Measurements from ENCODE around the gene XRCC4. TPM values are rescaled to one million over a fixed set of nuclear protein-coding genes. Genes with fewer than 3 reads are reported as not detected.

XRCC4 gene
- polyA plus RNA-seq, 1 donor (not counting 4 experiments of a cell fraction or from before 2014, with no cell fraction given): 10.9 TPM

- H3K27me3 ChIP-seq (ENCODE audit: control insufficient read depth, extremely low read depth, insufficient read depth, low read length): no peaks in the 10 kb centered on the region
- H3K27ac ChIP-seq (ENCODE audit: control insufficient read depth, insufficient read depth, low read length): no peak overlapping the region
- FAIRE-seq (no peak), DNase-seq (ENCODE audit: low read depth, low spot score) (no peak)
- H3K9me3 ChIP-seq (ENCODE audit: control insufficient read depth, low read depth, low read length): no peaks in the 10 kb centered on the region
- H3K4me2 ChIP-seq (ENCODE audit: control insufficient read depth, extremely low read depth, insufficient read depth, low read depth, low read length): no peak overlapping the region
- peaks cover 4% of the 10 kb centered on the region for H3K4me1 ChIP-seq (ENCODE audit: control insufficient read depth, extremely low read depth, insufficient read depth, low read length)
- no peaks in the 10 kb centered on the region for H3K79me2 ChIP-seq (ENCODE audit: control insufficient read depth, insufficient read depth, low read length)
- H4K20me1 ChIP-seq (ENCODE audit: control insufficient read depth, extremely low read depth, insufficient read depth, low read length): no peaks in the 10 kb centered on the region
- dilution Hi-C loops (cut with MboI; ENCODE audit: extremely low pct_ligation_motif_present, low sequenced_read_pairs): no loop called here
- no peak overlapping the region for H3K9ac ChIP-seq (ENCODE audit: control insufficient read depth, extremely low read depth, insufficient read depth, low read length)
- no peaks in the 10 kb centered on the region for H3K9me1 ChIP-seq (ENCODE audit: control insufficient read depth, extremely low read depth, insufficient read depth, low read length)
- no peaks in the 10 kb centered on the region for H3K36me3 ChIP-seq (ENCODE audit: control insufficient read depth in 2 of 2, extremely low read depth in 1 of 2, insufficient read depth in 2 of 2, low read length in 2 of 2)
- TF ChIP-seq EZH2 (IDR thresholded peaks at IDR 0.05; ENCODE audit: low read length): no peak
- no peak for TF ChIP-seq CTCF (optimal IDR thresholded peaks at IDR 0.05 in 1 of 3, IDR thresholded peaks at IDR 0.05 in 1 of 3, conservative IDR thresholded peaks at IDR 0.05 in 1 of 3; ENCODE audit: extremely low read depth in 1 of 3, insufficient read depth in 2 of 3, low read length in 3 of 3)
- no peak overlapping the region for H2AFZ ChIP-seq (ENCODE audit: control insufficient read depth, low read length)
- no peak overlapping the region for H3K4me3 ChIP-seq (ENCODE audit: control insufficient read depth in 2 of 3, extremely low read depth in 1 of 3, insufficient read depth in 2 of 3, low read depth in 1 of 3, low read length in 3 of 3)
These were observed 167.2 kb downstream of the XRCC4 start for GRCh38 chr5:83244516-83244915.

GRCh38 chr5:83245037-83245436, 167.7 kb downstream of the XRCC4 start:
- dilution Hi-C loops (cut with MboI; ENCODE audit: extremely low pct_ligation_motif_present, low sequenced_read_pairs): no loop called here
- FAIRE-seq: no peak
- no peak for TF ChIP-seq CTCF (optimal IDR thresholded peaks at IDR 0.05 in 1 of 3, IDR thresholded peaks at IDR 0.05 in 1 of 3, conservative IDR thresholded peaks at IDR 0.05 in 1 of 3; ENCODE audit: extremely low read depth in 1 of 3, insufficient read depth in 2 of 3, low read length in 3 of 3)
- no peak for TF ChIP-seq EZH2 (IDR thresholded peaks at IDR 0.05; ENCODE audit: low read length)
- H2AFZ ChIP-seq (ENCODE audit: control insufficient read depth, low read length): no peak overlapping the region
- H3K9ac ChIP-seq (ENCODE audit: control insufficient read depth, extremely low read depth, insufficient read depth, low read length): no peak overlapping the region
- H3K27ac ChIP-seq (ENCODE audit: control insufficient read depth, insufficient read depth, low read length): no peak overlapping the region
- no peaks in the 10 kb centered on the region for H3K27me3 ChIP-seq (ENCODE audit: control insufficient read depth, extremely low read depth, insufficient read depth, low read length)
- H3K79me2 ChIP-seq (ENCODE audit: control insufficient read depth, insufficient read depth, low read length): no peaks in the 10 kb centered on the region
- H3K4me3 ChIP-seq (ENCODE audit: control insufficient read depth in 2 of 3, extremely low read depth in 1 of 3, insufficient read depth in 2 of 3, low read depth in 1 of 3, low read length in 3 of 3): no peak overlapping the region
- H4K20me1 ChIP-seq (ENCODE audit: control insufficient read depth, extremely low read depth, insufficient read depth, low read length): no peaks in the 10 kb centered on the region
- H3K4me2 ChIP-seq (ENCODE audit: control insufficient read depth, extremely low read depth, insufficient read depth, low read depth, low read length): no peak overlapping the region
- DNase-seq (ENCODE audit: low read depth, low spot score): no peak
- H3K4me1 ChIP-seq (ENCODE audit: control insufficient read depth, extremely low read depth, insufficient read depth, low read length): peaks cover 6% of the 10 kb centered on the region
- H3K36me3 ChIP-seq (ENCODE audit: control insufficient read depth in 2 of 2, extremely low read depth in 1 of 2, insufficient read depth in 2 of 2, low read length in 2 of 2): no peaks in the 10 kb centered on the region
- no peaks in the 10 kb centered on the region for H3K9me1 ChIP-seq (ENCODE audit: control insufficient read depth, extremely low read depth, insufficient read depth, low read length)
- H3K9me3 ChIP-seq (ENCODE audit: control insufficient read depth, low read depth, low read length): no peaks in the 10 kb centered on the region

Data from keratinocyte (primary cell).